Measurements from ENCODE around the gene CP. TPM values are rescaled to one million over a fixed set of nuclear protein-coding genes. Genes with fewer than 3 reads are reported as not detected.

CP gene
- total RNA-seq, 4 donors from 2014 or later, result 5.0 to 111 (median 34.6) TPM

DNA sequence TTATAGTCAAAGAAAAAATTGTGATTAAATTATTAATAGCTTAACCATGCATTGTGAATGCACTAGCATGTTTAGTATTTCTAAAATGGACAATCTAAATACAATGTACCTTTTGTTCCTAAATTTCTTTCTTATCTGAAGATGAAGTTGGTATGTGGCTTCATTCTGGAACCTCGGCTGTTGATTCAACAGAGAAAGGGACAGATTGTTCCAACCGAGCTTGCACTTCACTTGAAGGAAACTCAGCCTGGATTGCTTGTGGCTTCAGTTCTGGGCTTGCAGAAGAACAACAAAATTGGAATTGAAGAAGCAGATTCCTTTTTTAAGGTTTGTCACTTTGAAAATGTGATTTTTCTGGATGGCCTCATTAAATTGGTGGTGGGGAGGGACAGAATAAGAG, 59.6 kb downstream of the CP start:
- 83 to 86% methylated on average over 2 of the region's 2 CpGs for WGBS, 2 donors
- intact Hi-C loops (cut with DNase I), result no loop called here
- H3K9me3 ChIP-seq, result no peaks in the 10 kb centered on the region
- no peaks in the 10 kb centered on the region for H3K4me1 ChIP-seq
- DNase-seq, result peak in 1 of 2 donors; percentile 8
- no peak overlapping the region for H3K4me3 ChIP-seq (replicated peaks in 1 of 3)
- no peak overlapping the region for H3K27ac ChIP-seq
- peaks cover 8 to 15% of the 10 kb centered on the region in 2 donors for H3K36me3 ChIP-seq
- TF ChIP-seq, protein P1, sequence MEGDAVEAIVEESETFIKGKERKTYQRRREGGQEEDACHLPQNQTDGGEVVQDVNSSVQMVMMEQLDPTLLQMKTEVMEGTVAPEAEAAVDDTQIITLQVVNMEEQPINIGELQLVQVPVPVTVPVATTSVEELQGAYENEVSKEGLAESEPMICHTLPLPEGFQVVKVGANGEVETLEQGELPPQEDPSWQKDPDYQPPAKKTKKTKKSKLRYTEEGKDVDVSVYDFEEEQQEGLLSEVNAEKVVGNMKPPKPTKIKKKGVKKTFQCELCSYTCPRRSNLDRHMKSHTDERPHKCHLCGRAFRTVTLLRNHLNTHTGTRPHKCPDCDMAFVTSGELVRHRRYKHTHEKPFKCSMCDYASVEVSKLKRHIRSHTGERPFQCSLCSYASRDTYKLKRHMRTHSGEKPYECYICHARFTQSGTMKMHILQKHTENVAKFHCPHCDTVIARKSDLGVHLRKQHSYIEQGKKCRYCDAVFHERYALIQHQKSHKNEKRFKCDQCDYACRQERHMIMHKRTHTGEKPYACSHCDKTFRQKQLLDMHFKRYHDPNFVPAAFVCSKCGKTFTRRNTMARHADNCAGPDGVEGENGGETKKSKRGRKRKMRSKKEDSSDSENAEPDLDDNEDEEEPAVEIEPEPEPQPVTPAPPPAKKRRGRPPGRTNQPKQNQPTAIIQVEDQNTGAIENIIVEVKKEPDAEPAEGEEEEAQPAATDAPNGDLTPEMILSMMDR (IDR thresholded peaks at IDR 0.05), result no peak
- TF ChIP-seq POLR2A (IDR thresholded peaks at IDR 0.05), result no peak
- no peaks in the 10 kb centered on the region for H3K27me3 ChIP-seq

DNA sequence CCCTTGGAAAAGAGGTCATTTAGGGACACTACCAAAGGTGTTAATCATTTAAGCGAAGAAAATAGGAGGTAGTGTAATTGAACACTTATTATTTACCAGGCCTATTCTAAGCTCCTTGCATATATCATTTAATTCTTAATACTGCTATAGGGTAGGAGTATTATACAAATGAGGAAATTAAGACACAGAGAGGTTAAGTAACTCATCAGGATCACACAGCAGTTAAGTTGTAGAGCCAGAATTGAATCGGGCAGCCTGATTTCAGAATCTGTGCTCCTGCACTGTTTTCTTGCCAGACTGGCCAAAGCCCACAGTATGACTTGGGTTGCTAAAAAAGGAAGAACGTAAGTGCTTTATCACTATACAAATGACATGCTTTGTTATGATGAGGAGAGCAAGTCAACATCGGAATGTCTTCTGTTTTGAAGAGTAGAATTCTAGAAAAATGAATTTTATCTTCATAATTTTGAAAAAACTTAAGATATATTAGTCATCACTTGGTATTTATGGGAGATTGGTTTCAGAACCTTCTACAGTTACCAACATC, 60.8 kb downstream of the CP start:
- WGBS, 2 donors, result 98% methylated on average over 4 of the region's 4 CpGs
- H3K36me3 ChIP-seq, result peaks cover 7 to 15% of the 10 kb centered on the region in 2 donors
- intact Hi-C loops (cut with DNase I), result no loop called here

DNA sequence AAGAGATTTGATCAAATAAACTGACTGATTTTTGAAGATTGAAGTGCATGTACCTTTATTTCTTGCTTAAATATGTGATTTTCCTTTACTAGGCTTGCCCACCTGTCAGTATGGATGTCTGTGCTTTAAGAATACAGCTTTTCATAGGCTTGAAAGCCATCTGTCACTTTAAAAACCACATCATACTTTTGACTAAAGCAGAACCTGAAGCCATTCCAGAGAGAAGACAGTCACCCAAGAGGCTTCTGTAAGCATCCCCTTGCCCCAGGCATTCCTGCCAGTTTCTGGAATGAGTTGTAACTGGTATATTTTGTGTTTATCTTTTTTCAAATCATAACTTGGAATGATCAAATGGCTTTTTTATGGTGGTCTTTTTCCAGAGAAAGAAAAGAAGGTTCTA, 68.2 kb downstream of the CP start:
- Histone ChIP-seq H3K4me3 (replicated peaks in 1 of 3) (no peak overlapping the region), H3K27ac (no peak overlapping the region), H3K27me3 (no peaks in the 10 kb centered on the region), H3K9me3 (no peaks in the 10 kb centered on the region), H3K36me3 (peaks cover 8 to 9% of the 10 kb centered on the region in 2 donors), H3K4me1 (peaks cover 4 to 10% of the 10 kb centered on the region in 2 donors)
- intact Hi-C loops (cut with DNase I), result no loop called here
- DNase-seq, result no peak
- TF ChIP-seq, protein P1 (IDR thresholded peaks at IDR 0.05), result no peak
- no peak for TF ChIP-seq POLR2A (IDR thresholded peaks at IDR 0.05)

More for the DNA sequence above, 60.8 kb downstream of the CP start:
- no peak for DNase-seq
- Histone ChIP-seq H3K4me3 (replicated peaks in 1 of 3) (no peak overlapping the region), H3K27me3 (no peaks in the 10 kb centered on the region), H3K27ac (no peak overlapping the region), H3K4me1 (no peaks in the 10 kb centered on the region), H3K9me3 (no peaks in the 10 kb centered on the region)
- TF ChIP-seq POLR2A (IDR thresholded peaks at IDR 0.05), result no peak

DNA sequence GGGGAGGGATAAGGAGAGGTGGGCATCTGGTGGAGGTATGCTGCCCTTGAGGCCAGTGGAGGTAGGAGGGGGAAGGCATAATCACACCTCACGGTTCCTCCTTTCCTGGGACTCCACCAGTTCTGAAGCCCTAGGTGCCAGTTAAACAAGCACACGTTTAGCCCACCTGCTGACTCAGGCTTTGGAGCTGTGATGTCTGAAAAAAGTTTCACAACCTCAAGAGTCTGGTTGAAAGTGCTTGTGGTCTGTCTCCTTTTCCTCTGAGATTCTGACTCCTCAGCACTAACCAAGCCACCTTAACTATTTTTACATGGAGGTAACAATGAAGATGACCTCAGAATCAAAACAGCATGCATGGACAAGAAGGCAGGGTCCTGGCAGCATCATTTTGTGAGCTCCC, 69.2 kb downstream of the CP start:
- Histone ChIP-seq H3K4me3 (replicated peaks in 1 of 3) (no peak overlapping the region), H3K4me1 (peaks cover 4 to 10% of the 10 kb centered on the region in 2 donors), H3K36me3 (peaks cover 3 to 9% of the 10 kb centered on the region in 2 donors), H3K27me3 (no peaks in the 10 kb centered on the region), H3K9me3 (no peaks in the 10 kb centered on the region), H3K27ac (peak overlapping the region in 1 of 3 donors; percentile 62)
- 54 to 63% methylated on average over 2 of the region's 2 CpGs for WGBS, 2 donors
- no peak for DNase-seq
- TF ChIP-seq, protein P1 (IDR thresholded peaks at IDR 0.05), result no peak
- no peak for TF ChIP-seq POLR2A (IDR thresholded peaks at IDR 0.05)
- intact Hi-C loops (cut with DNase I), result no loop called here

DNA sequence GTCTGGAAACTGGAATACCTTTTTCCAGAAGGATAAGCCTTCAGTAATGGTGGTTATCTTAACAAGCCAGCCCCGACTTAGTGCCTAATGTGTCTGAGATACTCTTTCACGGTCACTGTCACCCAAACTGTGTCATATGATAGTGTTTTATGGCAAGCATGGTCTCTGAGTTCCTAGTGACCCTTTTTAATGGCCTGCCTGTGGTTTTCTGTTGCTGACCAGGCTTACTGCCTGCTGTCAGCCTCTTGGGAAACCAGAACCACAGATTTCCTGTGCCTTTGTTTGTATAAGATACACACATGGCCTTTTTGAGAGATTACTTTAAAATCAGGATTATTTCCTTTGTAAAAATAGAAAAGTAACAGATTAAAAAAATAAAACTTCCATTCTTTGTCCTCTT, 69.8 kb downstream of the CP start:
- intact Hi-C loops (cut with DNase I), result no loop called here

More for the DNA sequence above, 69.8 kb downstream of the CP start:
- H3K4me3 ChIP-seq (replicated peaks in 1 of 3), result no peak overlapping the region
- no peaks in the 10 kb centered on the region for H3K27me3 ChIP-seq
- peak overlapping the region in 2 of 3 donors; percentile 13 to 62 for H3K27ac ChIP-seq
- H3K9me3 ChIP-seq, result no peaks in the 10 kb centered on the region
- H3K4me1 ChIP-seq, result peaks cover 4 to 10% of the 10 kb centered on the region in 2 donors
- TF ChIP-seq POLR2A (IDR thresholded peaks at IDR 0.05), result no peak
- TF ChIP-seq, protein P1 (IDR thresholded peaks at IDR 0.05), result no peak
- H3K36me3 ChIP-seq, result peaks cover 0 to 9% of the 10 kb centered on the region in 2 donors
- 66 to 69% methylated on average over 2 of the region's 2 CpGs for WGBS, 2 donors
- DNase-seq, result no peak

Data from thyroid gland (tissue), 4 donors.